ENCODE measurements around the gene HDAC4. TPM values are rescaled to one million over a fixed set of nuclear protein-coding genes. Genes with fewer than 3 reads are reported as not detected.

The HDAC4 gene
- total and polyA plus RNA-seq, 2 experiments from 2014 or later = 8.1 to 41.8 TPM

GRCh38 chr2:239198221-239198620 is 202.6 kb downstream of the HDAC4 start:
- no peaks in the 10 kb centered on the region for H3K9me3 Mint-ChIP-seq
- ATAC-seq (no peak), DNase-seq (ENCODE audit: low spot score) (no peak)
- peaks cover 29% of the 10 kb centered on the region for H3K79me2 ChIP-seq (replicated peaks; ENCODE audit: insufficient read depth)
- H3F3A ChIP-seq (replicated peaks; ENCODE audit: low read depth) = no peaks in the 10 kb centered on the region
- peaks cover 8% of the 10 kb centered on the region for H3K27me3 Mint-ChIP-seq (ENCODE audit: insufficient read depth, low read depth, poor library complexity)
- peaks cover 28% of the 10 kb centered on the region for H3K4me1 Mint-ChIP-seq
- no peaks in the 10 kb centered on the region; the same call in 1 of the 2 replicates for H4K20me1 ChIP-seq (replicated peaks; ENCODE audit: insufficient read depth)
- H3K36me3 Mint-ChIP-seq (ENCODE audit: low read depth) = peaks cover 7% of the 10 kb centered on the region; the same call in 2 of the 3 replicates
- peaks cover 11% of the 10 kb centered on the region; the same call in 1 of the 2 replicates for H3K4me1 ChIP-seq (ENCODE audit: insufficient read depth)
- no peak overlapping the region for H3K27ac ChIP-seq (ENCODE audit: low read depth)
- H3K9me2 ChIP-seq (ENCODE audit: insufficient read depth) = no peaks in the 10 kb centered on the region
- no peak for TF ChIP-seq STAT1 (IDR thresholded peaks at IDR 0.05; ENCODE audit: unreplicated experiment)
- TF ChIP-seq, protein P1, sequence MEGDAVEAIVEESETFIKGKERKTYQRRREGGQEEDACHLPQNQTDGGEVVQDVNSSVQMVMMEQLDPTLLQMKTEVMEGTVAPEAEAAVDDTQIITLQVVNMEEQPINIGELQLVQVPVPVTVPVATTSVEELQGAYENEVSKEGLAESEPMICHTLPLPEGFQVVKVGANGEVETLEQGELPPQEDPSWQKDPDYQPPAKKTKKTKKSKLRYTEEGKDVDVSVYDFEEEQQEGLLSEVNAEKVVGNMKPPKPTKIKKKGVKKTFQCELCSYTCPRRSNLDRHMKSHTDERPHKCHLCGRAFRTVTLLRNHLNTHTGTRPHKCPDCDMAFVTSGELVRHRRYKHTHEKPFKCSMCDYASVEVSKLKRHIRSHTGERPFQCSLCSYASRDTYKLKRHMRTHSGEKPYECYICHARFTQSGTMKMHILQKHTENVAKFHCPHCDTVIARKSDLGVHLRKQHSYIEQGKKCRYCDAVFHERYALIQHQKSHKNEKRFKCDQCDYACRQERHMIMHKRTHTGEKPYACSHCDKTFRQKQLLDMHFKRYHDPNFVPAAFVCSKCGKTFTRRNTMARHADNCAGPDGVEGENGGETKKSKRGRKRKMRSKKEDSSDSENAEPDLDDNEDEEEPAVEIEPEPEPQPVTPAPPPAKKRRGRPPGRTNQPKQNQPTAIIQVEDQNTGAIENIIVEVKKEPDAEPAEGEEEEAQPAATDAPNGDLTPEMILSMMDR (conservative IDR thresholded peaks at IDR 0.05; ENCODE audit: low read depth in 2 of 2) = no peak
- TF ChIP-seq EZH2phosphoT487 (IDR thresholded peaks at IDR 0.05; ENCODE audit: unreplicated experiment) = no peak
- no peak for TF ChIP-seq NANOG (IDR thresholded peaks at IDR 0.05; ENCODE audit: borderline replicate concordance)
- no peak for TF ChIP-seq JUNB (IDR thresholded peaks at IDR 0.05; ENCODE audit: unreplicated experiment)
- TF ChIP-seq, protein P2, sequence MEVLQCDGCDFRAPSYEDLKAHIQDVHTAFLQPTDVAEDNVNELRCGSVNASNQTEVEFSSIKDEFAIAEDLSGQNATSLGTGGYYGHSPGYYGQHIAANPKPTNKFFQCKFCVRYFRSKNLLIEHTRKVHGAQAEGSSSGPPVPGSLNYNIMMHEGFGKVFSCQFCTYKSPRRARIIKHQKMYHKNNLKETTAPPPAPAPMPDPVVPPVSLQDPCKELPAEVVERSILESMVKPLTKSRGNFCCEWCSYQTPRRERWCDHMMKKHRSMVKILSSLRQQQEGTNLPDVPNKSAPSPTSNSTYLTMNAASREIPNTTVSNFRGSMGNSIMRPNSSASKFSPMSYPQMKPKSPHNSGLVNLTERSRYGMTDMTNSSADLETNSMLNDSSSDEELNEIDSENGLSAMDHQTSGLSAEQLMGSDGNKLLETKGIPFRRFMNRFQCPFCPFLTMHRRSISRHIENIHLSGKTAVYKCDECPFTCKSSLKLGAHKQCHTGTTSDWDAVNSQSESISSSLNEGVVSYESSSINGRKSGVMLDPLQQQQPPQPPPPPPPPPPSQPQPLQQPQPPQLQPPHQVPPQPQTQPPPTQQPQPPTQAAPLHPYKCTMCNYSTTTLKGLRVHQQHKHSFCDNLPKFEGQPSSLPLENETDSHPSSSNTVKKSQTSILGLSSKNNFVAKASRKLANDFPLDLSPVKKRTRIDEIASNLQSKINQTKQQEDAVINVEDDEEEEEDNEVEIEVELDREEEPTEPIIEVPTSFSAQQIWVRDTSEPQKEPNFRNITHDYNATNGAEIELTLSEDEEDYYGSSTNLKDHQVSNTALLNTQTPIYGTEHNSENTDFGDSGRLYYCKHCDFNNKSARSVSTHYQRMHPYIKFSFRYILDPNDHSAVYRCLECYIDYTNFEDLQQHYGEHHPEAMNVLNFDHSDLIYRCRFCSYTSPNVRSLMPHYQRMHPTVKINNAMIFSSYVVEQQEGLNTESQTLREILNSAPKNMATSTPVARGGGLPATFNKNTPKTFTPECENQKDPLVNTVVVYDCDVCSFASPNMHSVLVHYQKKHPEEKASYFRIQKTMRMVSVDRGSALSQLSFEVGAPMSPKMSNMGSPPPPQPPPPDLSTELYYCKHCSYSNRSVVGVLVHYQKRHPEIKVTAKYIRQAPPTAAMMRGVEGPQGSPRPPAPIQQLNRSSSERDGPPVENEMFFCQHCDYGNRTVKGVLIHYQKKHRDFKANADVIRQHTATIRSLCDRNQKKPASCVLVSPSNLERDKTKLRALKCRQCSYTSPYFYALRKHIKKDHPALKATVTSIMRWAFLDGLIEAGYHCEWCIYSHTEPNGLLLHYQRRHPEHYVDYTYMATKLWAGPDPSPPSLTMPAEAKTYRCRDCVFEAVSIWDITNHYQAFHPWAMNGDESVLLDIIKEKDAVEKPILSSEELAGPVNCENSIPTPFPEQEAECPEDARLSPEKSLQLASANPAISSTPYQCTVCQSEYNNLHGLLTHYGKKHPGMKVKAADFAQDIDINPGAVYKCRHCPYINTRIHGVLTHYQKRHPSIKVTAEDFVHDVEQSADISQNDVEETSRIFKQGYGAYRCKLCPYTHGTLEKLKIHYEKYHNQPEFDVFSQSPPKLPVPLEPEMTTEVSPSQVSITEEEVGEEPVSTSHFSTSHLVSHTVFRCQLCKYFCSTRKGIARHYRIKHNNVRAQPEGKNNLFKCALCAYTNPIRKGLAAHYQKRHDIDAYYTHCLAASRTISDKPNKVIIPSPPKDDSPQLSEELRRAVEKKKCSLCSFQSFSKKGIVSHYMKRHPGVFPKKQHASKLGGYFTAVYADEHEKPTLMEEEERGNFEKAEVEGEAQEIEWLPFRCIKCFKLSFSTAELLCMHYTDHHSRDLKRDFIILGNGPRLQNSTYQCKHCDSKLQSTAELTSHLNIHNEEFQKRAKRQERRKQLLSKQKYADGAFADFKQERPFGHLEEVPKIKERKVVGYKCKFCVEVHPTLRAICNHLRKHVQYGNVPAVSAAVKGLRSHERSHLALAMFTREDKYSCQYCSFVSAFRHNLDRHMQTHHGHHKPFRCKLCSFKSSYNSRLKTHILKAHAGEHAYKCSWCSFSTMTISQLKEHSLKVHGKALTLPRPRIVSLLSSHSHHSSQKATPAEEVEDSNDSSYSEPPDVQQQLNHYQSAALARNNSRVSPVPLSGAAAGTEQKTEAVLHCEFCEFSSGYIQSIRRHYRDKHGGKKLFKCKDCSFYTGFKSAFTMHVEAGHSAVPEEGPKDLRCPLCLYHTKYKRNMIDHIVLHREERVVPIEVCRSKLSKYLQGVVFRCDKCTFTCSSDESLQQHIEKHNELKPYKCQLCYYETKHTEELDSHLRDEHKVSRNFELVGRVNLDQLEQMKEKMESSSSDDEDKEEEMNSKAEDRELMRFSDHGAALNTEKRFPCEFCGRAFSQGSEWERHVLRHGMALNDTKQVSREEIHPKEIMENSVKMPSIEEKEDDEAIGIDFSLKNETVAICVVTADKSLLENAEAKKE (CRISPR knock-in tag; IDR thresholded peaks at IDR 0.05) = no peak
- TF ChIP-seq ZNF114 (CRISPR knock-in tag; IDR thresholded peaks at IDR 0.05) = no peak
- TF ChIP-seq, protein P3, sequence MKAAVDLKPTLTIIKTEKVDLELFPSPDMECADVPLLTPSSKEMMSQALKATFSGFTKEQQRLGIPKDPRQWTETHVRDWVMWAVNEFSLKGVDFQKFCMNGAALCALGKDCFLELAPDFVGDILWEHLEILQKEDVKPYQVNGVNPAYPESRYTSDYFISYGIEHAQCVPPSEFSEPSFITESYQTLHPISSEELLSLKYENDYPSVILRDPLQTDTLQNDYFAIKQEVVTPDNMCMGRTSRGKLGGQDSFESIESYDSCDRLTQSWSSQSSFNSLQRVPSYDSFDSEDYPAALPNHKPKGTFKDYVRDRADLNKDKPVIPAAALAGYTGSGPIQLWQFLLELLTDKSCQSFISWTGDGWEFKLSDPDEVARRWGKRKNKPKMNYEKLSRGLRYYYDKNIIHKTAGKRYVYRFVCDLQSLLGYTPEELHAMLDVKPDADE (IDR thresholded peaks at IDR 0.05) = no peak
- no peak for TF ChIP-seq POLR2AphosphoS5 (IDR thresholded peaks at IDR 0.05; ENCODE audit: low read depth)
- TF ChIP-seq EZH2 (IDR thresholded peaks at IDR 0.05; ENCODE audit: low read depth, unreplicated experiment) = no peak
- TF ChIP-seq REST (IDR thresholded peaks at IDR 0.05; ENCODE audit: unreplicated experiment) = no peak
- H2AFZ ChIP-seq = no peak overlapping the region
- H3K4me3 Mint-ChIP-seq = no peak overlapping the region
- H3K4me2 ChIP-seq = no peak overlapping the region
- H3K27me3 ChIP-seq (ENCODE audit: insufficient read depth) = no peaks in the 10 kb centered on the region
- H3K36me3 ChIP-seq (ENCODE audit: insufficient read depth) = no peaks in the 10 kb centered on the region
- H3K4me3 ChIP-seq = no peak overlapping the region
- no peak overlapping the region; the same call in 1 of the 2 replicates for H3K27ac Mint-ChIP-seq

All from GM23338 (cell line).